H1 (cell line): ENCODE measurements around the gene AOPEP. TPM values are rescaled to one million over a fixed set of nuclear protein-coding genes. Genes with fewer than 3 reads are reported as not detected.

Experiments
- CBX5 ChIP-seq: fragments of 300-800, 300-1000 bp; sonication (generic); IDR thresholded peaks from 2 replicates; pipeline ENCODE4 v1.7.1; 2016; ENCODE audit warnings: antibody characterized with exemption, low read length, low read depth
- CHD7 ChIP-seq: fragments of 300-600 bp; sonication (generic); IDR thresholded peaks from 2 replicates; pipeline ENCODE4 v1.7.1; 2012; ENCODE audit warnings: low read length, moderate library complexity, mild to moderate bottlenecking, inconsistent platforms; ENCODE audit not compliant: insufficient replicate concordance
- HDAC2 ChIP-seq, 2 experiments: fragments of 300-600 bp in 1 of 2; sonication (generic) in 1 of 2; IDR thresholded peaks; 2 replicates each; pipeline ENCODE4 v1.6.1; 2011 to 2012; ENCODE audit warnings: low read depth in 2 of 2, low read length in 2 of 2, mild to moderate bottlenecking in 2 of 2, moderate library complexity in 2 of 2, borderline replicate concordance in 1 of 2, inconsistent platforms in 1 of 2
- MAX ChIP-seq: IDR thresholded peaks from 2 replicates; pipeline ENCODE4 v1.6.1; 2012; ENCODE audit warnings: inconsistent platforms
- NANOG ChIP-seq: IDR thresholded peaks from 2 replicates; pipeline ENCODE4 v1.6.1; 2011; ENCODE audit warnings: low read length, low read depth, mild to moderate bottlenecking, inconsistent platforms; ENCODE audit not compliant: insufficient read depth, poor library complexity, severe bottlenecking
- POU5F1 ChIP-seq: IDR thresholded peaks from 2 replicates; pipeline ENCODE4 v1.6.1; 2011; ENCODE audit warnings: low read depth, mild to moderate bottlenecking, low read length, moderate library complexity
- SIRT6 ChIP-seq: IDR thresholded peaks from one replicate; pipeline ENCODE4 v1.7.1; 2012; ENCODE audit warnings: low read length, inconsistent platforms
- TAF7 ChIP-seq: optimal IDR thresholded peaks from 2 replicates; pipeline ENCODE3; 2011; ENCODE audit warnings: low read depth, mild to moderate bottlenecking, inconsistent platforms, low read length, moderate library complexity, borderline replicate concordance
- TBP ChIP-seq: IDR thresholded peaks from 2 replicates; pipeline ENCODE4 v1.6.1; 2011; ENCODE audit warnings: low read depth, low read length, improper control_type of control experiment
- polyA plus RNA-seq, 7 experiments: library from polyadenylated mRNA; depleted of rRNA in 3 of 7; stranded (reverse) in 5 of 7; unstranded in 2 of 7; fragments of >200 nt in 5 of 7; fragments of 200-250 nt in 2 of 7; gene quantifications; 1 replicate in 5 of 7; 2 replicates in 1 of 7; 4 replicates in 1 of 7; pipeline versions ENCODE4 v1.2.1 to v1.2.3, GENCODE V29; 2011 to 2013; ENCODE audit warnings: missing spikeins in 2 of 7, mixed read lengths in 2 of 7
- total RNA-seq: library from RNA; stranded (reverse); fragmentation: NEBNext Ultra II Directional; extraction: Animal tissue kit (Norgen Biotek cat#: 25700); gene quantifications from 2 replicates; pipeline ENCODE4 v1.2.1, GENCODE V29; 2021

AOPEP gene
- total and polyA plus RNA-seq, 2 of the 8 experiments (the other 6 are each of a cell fraction or from before 2014, with no cell fraction given): 6.1 to 14.3 TPM

- TF ChIP-seq TAF7 (no peak), NANOG (no peak), POU5F1 (peak; percentile 94), HDAC2 (IDR thresholded peaks at IDR 0.05; ENCODE audit: borderline replicate concordance in 1 of 2, low read depth in 2 of 2, low read length in 2 of 2) (0 out of 4 replicates have a peak, but pooled peaks have one; percentile 17 to 52), TBP (no peak), SIRT6 (no peak), MAX (no peak), CHD7 (no peak), CBX5 (no peak)
Measured at GRCh38 chr9:95130484-95130883, 404.0 kb downstream of the AOPEP start (continued).
